GM23338 (cell line): ENCODE data around the gene R3HCC1L. TPM values are rescaled to one million over a fixed set of nuclear protein-coding genes. Genes with fewer than 3 reads are reported as not detected.

Experiments
- ATAC-seq: fragments of 200-7000 bp; cut with Tn5 transposase; 3 replicates; pipeline ENCODE4 v1.9.1; 2020
- DNase-seq: peaks from one replicate; pipeline ENCODE4 v3.0.0-alpha.2; 2015; ENCODE audit warnings: low spot score
- H2AFZ ChIP-seq: fragments of 200-600 bp; sonication (generic); 2 replicates; pipeline ENCODE4 v1.8.0; 2016; ENCODE audit warnings: antibody characterized with exemption, mild to moderate bottlenecking, moderate library complexity
- H3F3A ChIP-seq: fragments of 200-600 bp; sonication (generic); replicated peaks from 2 replicates; pipeline ENCODE4 v1.8.0; 2017; ENCODE audit warnings: antibody characterized with exemption, mixed run types, low read depth
- H3K27ac ChIP-seq: fragments of 200-600 bp; sonication (generic); 2 replicates; pipeline ENCODE4 v1.6.1; 2016; ENCODE audit warnings: low read depth
- H3K27me3 ChIP-seq: fragments of 200-600 bp; sonication (generic); 2 replicates; pipeline ENCODE4 v1.8.0; 2016; ENCODE audit warnings: mild to moderate bottlenecking, mixed run types, moderate library complexity; ENCODE audit not compliant: insufficient read depth
- H3K36me3 ChIP-seq: fragments of 200-600 bp; sonication (generic); 2 replicates; pipeline ENCODE4 v1.8.0; 2016; ENCODE audit warnings: mild to moderate bottlenecking; ENCODE audit not compliant: insufficient read depth
- H3K4me1 ChIP-seq: fragments of 200-600 bp; sonication (generic); 2 replicates; pipeline ENCODE4 v1.8.0; 2016; ENCODE audit warnings: mild to moderate bottlenecking, moderate library complexity; ENCODE audit not compliant: insufficient read depth
- H3K4me2 ChIP-seq: fragments of 200-600 bp; sonication (generic); 2 replicates; pipeline ENCODE4 v1.7.1; 2017; ENCODE audit warnings: mixed run types
- H3K4me3 ChIP-seq: fragments of 200-600 bp; sonication (generic); 2 replicates; pipeline ENCODE4 v1.6.1; 2016; ENCODE audit warnings: mixed run types
- H3K79me2 ChIP-seq: fragments of 200-600 bp; sonication (generic); replicated peaks from 2 replicates; pipeline ENCODE4 v1.8.0; 2017; ENCODE audit warnings: mild to moderate bottlenecking; ENCODE audit not compliant: insufficient read depth
- H3K9me2 ChIP-seq: fragments of 200-600 bp; sonication (generic); 2 replicates; pipeline ENCODE4 v1.8.0; 2017; ENCODE audit not compliant: insufficient read depth
- H4K20me1 ChIP-seq: fragments of 200-600 bp; sonication (generic); replicated peaks from 2 replicates; pipeline ENCODE4 v1.8.0; 2017; ENCODE audit warnings: mild to moderate bottlenecking; ENCODE audit not compliant: insufficient read depth
- H3K27ac Mint-ChIP-seq: 2 replicates; pipeline ENCODE4 v1.8.0; 2020; ENCODE audit warnings: inconsistent platforms, mild to moderate bottlenecking, moderate library complexity, mixed read lengths
- H3K27me3 Mint-ChIP-seq: 3 replicates; pipeline ENCODE4 v1.8.0; 2022; ENCODE audit warnings: low read depth, mild to moderate bottlenecking, moderate library complexity, mixed read lengths, inconsistent platforms; ENCODE audit not compliant: insufficient read depth, poor library complexity
- H3K36me3 Mint-ChIP-seq: 3 replicates; pipeline ENCODE4 v1.8.0; 2021; ENCODE audit warnings: low read depth, mild to moderate bottlenecking, inconsistent platforms, moderate library complexity, mixed read lengths
- H3K4me1 Mint-ChIP-seq: 3 replicates; pipeline ENCODE4 v1.8.0; 2020; ENCODE audit warnings: mild to moderate bottlenecking, inconsistent platforms, mixed read lengths
- H3K4me3 Mint-ChIP-seq: 3 replicates; pipeline ENCODE4 v1.8.0; 2021; ENCODE audit warnings: moderate library complexity, mild to moderate bottlenecking, inconsistent platforms, mixed read lengths
- H3K9me3 Mint-ChIP-seq: 3 replicates; pipeline ENCODE4 v1.8.0; 2020; ENCODE audit warnings: moderate library complexity, mild to moderate bottlenecking, inconsistent platforms, mixed read lengths
- CTCF ChIP-seq, 2 experiments: fragments of 200-600 bp in 1 of 2; sonication (generic) in 1 of 2; conservative IDR thresholded peaks; 2 replicates each; pipeline versions ENCODE4 v1.5.1 to v1.6.1; 2016 to 2017; ENCODE audit warnings: antibody characterized with exemption in 2 of 2, low read depth in 2 of 2, mild to moderate bottlenecking in 2 of 2, moderate library complexity in 1 of 2
- ETS1 ChIP-seq: IDR thresholded peaks from 2 replicates; pipeline ENCODE4 v1.6.1; 2016; ENCODE audit warnings: antibody characterized with exemption
- EZH2 ChIP-seq: fragments of 200-600 bp; sonication (generic); IDR thresholded peaks from one replicate; pipeline ENCODE4 v1.8.0; 2017; ENCODE audit warnings: antibody characterized with exemption, mild to moderate bottlenecking, low read depth; ENCODE audit not compliant: unreplicated experiment
- EZH2phosphoT487 ChIP-seq: fragments of 200-600 bp; sonication (generic); IDR thresholded peaks from one replicate; pipeline ENCODE4 v1.8.1; 2018; ENCODE audit warnings: antibody characterized with exemption; ENCODE audit not compliant: unreplicated experiment
- JUNB ChIP-seq: IDR thresholded peaks from one replicate; pipeline ENCODE4 v1.6.1; 2016; ENCODE audit warnings: antibody characterized with exemption; ENCODE audit not compliant: unreplicated experiment
- REST ChIP-seq: IDR thresholded peaks from one replicate; pipeline ENCODE4 v1.6.1; 2018; ENCODE audit warnings: antibody characterized with exemption; ENCODE audit not compliant: unreplicated experiment
- STAT1 ChIP-seq: IDR thresholded peaks from one replicate; pipeline ENCODE4 v1.6.1; 2016; ENCODE audit warnings: antibody characterized with exemption; ENCODE audit not compliant: unreplicated experiment
- ZNF462 ChIP-seq: fragments of 250-450 bp; sonication (Bioruptor Pico); IDR thresholded peaks from 2 replicates; pipeline ENCODE4 v1.5.0; 2020; ENCODE audit warnings: mild to moderate bottlenecking, moderate library complexity
- polyA plus RNA-seq: library from polyadenylated mRNA; unstranded; fragments of >200 nt; fragmentation: Nextera tagmentation; extraction: Ambion mirVana; gene quantifications from 2 replicates; pipeline ENCODE4 v1.2.1, GENCODE V29; 2016
- total RNA-seq: library from RNA; depleted of rRNA; stranded (reverse); fragments of >200 nt; shearing (Covaris generic); gene quantifications from 2 replicates; pipeline ENCODE4 v1.2.3, GENCODE V29; 2014

Gene R3HCC1L
- total and polyA plus RNA-seq, 2 experiments from 2014 or later: 9.3 to 15.8 TPM

- no peaks in the 10 kb centered on the region for H3K36me3 ChIP-seq
- peaks cover 11% of the 10 kb centered on the region; the same call in 1 of the 2 replicates for H3K27me3 ChIP-seq
- no peaks in the 10 kb centered on the region for H3F3A ChIP-seq
- peak; percentile 45 for DNase-seq
- Mint-ChIP-seq H3K27me3 (peaks cover 15% of the 10 kb centered on the region), H3K4me1 (peaks cover 36% of the 10 kb centered on the region), H3K36me3 (no peaks in the 10 kb centered on the region), H3K27ac (no peak within 1 kb of the TSS), H3K4me3 (peak within 1 kb of the TSS; percentile 75), H3K9me3 (no peaks in the 10 kb centered on the region)
- H3K79me2 ChIP-seq: no peaks in the 10 kb centered on the region
- ATAC-seq: peak; percentile 57
- peaks cover 6% of the 10 kb centered on the region for H3K4me1 ChIP-seq
- peak within 1 kb of the TSS; percentile 66 for H3K4me3 ChIP-seq
- TF ChIP-seq EZH2 (no peak), JUNB (no peak), EZH2phosphoT487 (no peak), ETS1 (no peak), ZNF462 (CRISPR knock-in tag) (no peak), REST (no peak), CTCF (conservative IDR thresholded peaks at IDR 0.05; ENCODE audit: low read depth in 2 of 2) (no peak), STAT1 (no peak)
- no peaks in the 10 kb centered on the region for H3K9me2 ChIP-seq
- peak within 1 kb of the TSS; percentile 96 for H2AFZ ChIP-seq
- H3K4me2 ChIP-seq: peak within 1 kb of the TSS; percentile 81
- no peak within 1 kb of the TSS for H3K27ac ChIP-seq
- no peaks in the 10 kb centered on the region for H4K20me1 ChIP-seq
These were observed 133.6 kb downstream of the R3HCC1L start, which contains the start of gene LOXL4 for GRCh38 chr10:98267894-98268693. TSS of gene LOXL4 (minus strand) at chr10:98268194. CDS start at chr10:98263019, 5,175 bp downstream.
